SK-N-SH (cell line): Measurements from ENCODE around the gene LIG1. TPM values are rescaled to one million over a fixed set of nuclear protein-coding genes. Genes with fewer than 3 reads are reported as not detected.

Experiments used
- CTCF ChIA-PET: fragments of 300-600, 350-600 bp; formaldehyde crosslinking; extraction: SDS; loops from one replicate; lab custom pipeline; 2021; lab: Yijun Ruan, JAX
- POLR2A ChIA-PET: fragments of 350-600 bp; sonication (Branson Sonifier 250); formaldehyde crosslinking; extraction: SDS; loops from one replicate; lab custom pipeline; 2020; ENCODE audit warnings: antibody characterized with exemption, inconsistent platforms; lab: Yijun Ruan, JAX
- DNase-seq: peaks from one replicate; pipeline ENCODE4 v3.0.0; 2012
- H2AFZ ChIP-seq: fragments of 200-600 bp; sonication (generic); 2 replicates; pipeline ENCODE4 v1.8.1; 2016; ENCODE audit warnings: antibody characterized with exemption, mild to moderate bottlenecking, low read depth
- H3F3A ChIP-seq: fragments of 200-600 bp; sonication (generic); replicated peaks from 2 replicates; pipeline ENCODE3; 2016; ENCODE audit warnings: antibody characterized with exemption, mild to moderate bottlenecking; ENCODE audit not compliant: insufficient read depth
- H3K27ac ChIP-seq, 2 experiments: fragments of 200-500 bp in 1 of 2; fragments of 200-600 bp in 1 of 2; sonication (Bioruptor generic) in 1 of 2; sonication (generic), shearing (Covaris generic) in 1 of 2; 2 replicates each; pipeline versions ENCODE4 v1.5.1 to v1.6.1; 2014 to 2016; ENCODE audit warnings: low read depth in 2 of 2, inconsistent platforms in 1 of 2, low read length in 1 of 2, mild to moderate bottlenecking in 1 of 2, mixed read lengths in 1 of 2
- H3K27me3 ChIP-seq: fragments of 200-600 bp; sonication (generic), shearing (Covaris generic); 2 replicates; pipeline ENCODE4 v1.6.1; 2016; ENCODE audit warnings: mixed run types; ENCODE audit not compliant: insufficient read depth
- H3K36me3 ChIP-seq, 2 experiments: fragments of 200-500 bp in 1 of 2; fragments of 200-600 bp in 1 of 2; sonication (Bioruptor generic) in 1 of 2; sonication (generic) in 1 of 2; replicated peaks in 1 of 2; 2 replicates each; pipeline versions ENCODE3 to v1.5.1; 2014 to 2016; ENCODE audit warnings: low read length in 1 of 2, mild to moderate bottlenecking in 1 of 2; ENCODE audit not compliant: insufficient read depth in 2 of 2, control insufficient read depth in 1 of 2
- H3K4me1 ChIP-seq, 2 experiments: fragments of 200-500 bp in 1 of 2; fragments of 200-600 bp in 1 of 2; sonication (Bioruptor generic) in 1 of 2; sonication (generic), shearing (Covaris generic) in 1 of 2; 2 replicates each; pipeline versions ENCODE4 v1.5.1 to v1.6.1; 2014 to 2016; ENCODE audit warnings: low read depth in 1 of 2, low read length in 1 of 2, mixed run types in 1 of 2; ENCODE audit not compliant: insufficient read depth in 2 of 2, control insufficient read depth in 1 of 2
- H3K4me2 ChIP-seq: fragments of 200-600 bp; sonication (generic), shearing (Covaris generic); 2 replicates; pipeline ENCODE4 v1.6.1; 2017; ENCODE audit warnings: mixed run types
- H3K4me3 ChIP-seq, 2 experiments: fragments of 200-500 bp in 1 of 2; fragments of 200-600 bp in 1 of 2; sonication (Bioruptor generic) in 1 of 2; sonication (generic), shearing (Covaris generic) in 1 of 2; 2 replicates each; pipeline versions ENCODE4 v1.5.1 to v1.8.1; 2014 to 2016; ENCODE audit warnings: low read depth in 2 of 2, inconsistent platforms in 1 of 2, low read length in 1 of 2, mild to moderate bottlenecking in 1 of 2, mixed read lengths in 1 of 2, moderate library complexity in 1 of 2
- H3K79me2 ChIP-seq: fragments of 200-600 bp; sonication (generic); 2 replicates; pipeline ENCODE4 v1.8.1; 2017; ENCODE audit warnings: mild to moderate bottlenecking; ENCODE audit not compliant: insufficient read depth
- H3K9ac ChIP-seq: fragments of 200-600 bp; sonication (generic); 2 replicates; pipeline ENCODE4 v1.6.1; 2017; ENCODE audit warnings: mixed run types
- H3K9me2 ChIP-seq: fragments of 200-600 bp; sonication (generic); 2 replicates; pipeline ENCODE4 v1.6.1; 2017; ENCODE audit warnings: mixed run types
- H3K9me3 ChIP-seq: fragments of 200-600 bp; sonication (generic); 2 replicates; pipeline ENCODE4 v1.6.1; 2017; ENCODE audit warnings: mixed run types, mild to moderate bottlenecking, moderate library complexity
- H4K20me1 ChIP-seq: fragments of 200-600 bp; sonication (generic); 2 replicates; pipeline ENCODE4 v1.6.1; 2017; ENCODE audit warnings: mild to moderate bottlenecking, mixed run types; ENCODE audit not compliant: insufficient read depth
- EZH2phosphoT487 ChIP-seq: fragments of 200-600 bp; sonication (generic); IDR thresholded peaks from 2 replicates; pipeline ENCODE4 v1.6.1; 2017; ENCODE audit warnings: low read depth, mixed run types, mild to moderate bottlenecking, antibody characterized with exemption, moderate library complexity, borderline replicate concordance
- FOXJ3 ChIP-seq: sonication (generic); formaldehyde crosslinking; IDR thresholded peaks from 2 replicates; pipeline ENCODE4 v1.5.1; 2020; ENCODE audit warnings: mild to moderate bottlenecking, missing genetic modification reagents
- FOXM1 ChIP-seq: IDR thresholded peaks from 2 replicates; pipeline ENCODE4 v1.4.0; 2012; ENCODE audit warnings: low read depth, mild to moderate bottlenecking
- IRF3 ChIP-seq: fragments of 150-350 bp; IDR thresholded peaks from 2 replicates; pipeline ENCODE4 v1.6.1; 2016; ENCODE audit warnings: mild to moderate bottlenecking, low read depth, low read length
- POLR2AphosphoS5 ChIP-seq: IDR thresholded peaks from 2 replicates; pipeline ENCODE4 v1.6.1; 2012; ENCODE audit warnings: low read depth, low read length
- RFX5 ChIP-seq: IDR thresholded peaks from 2 replicates; pipeline ENCODE4 v1.6.1; 2012; ENCODE audit warnings: mild to moderate bottlenecking, improper control_type of control experiment, low read length
- SIN3A ChIP-seq: IDR thresholded peaks from 2 replicates; pipeline ENCODE4 v1.6.1; 2012; ENCODE audit warnings: low read depth, mild to moderate bottlenecking, low read length, moderate library complexity, borderline replicate concordance
- SMC3 ChIP-seq: IDR thresholded peaks from 2 replicates; pipeline ENCODE4 v1.6.1; 2012; ENCODE audit warnings: low read depth, low read length, improper control_type of control experiment
- TCF12 ChIP-seq: IDR thresholded peaks from 2 replicates; pipeline ENCODE4 v1.4.0; 2012
- TEAD4 ChIP-seq: IDR thresholded peaks from 2 replicates; pipeline ENCODE4 v1.4.0; 2012; ENCODE audit warnings: mild to moderate bottlenecking, borderline replicate concordance; ENCODE audit not compliant: insufficient read depth
- YY1 ChIP-seq: IDR thresholded peaks from 2 replicates; pipeline ENCODE4 v1.4.0; 2012; ENCODE audit warnings: low read depth, mild to moderate bottlenecking
- ZBTB33 ChIP-seq: IDR thresholded peaks from 2 replicates; pipeline ENCODE4 v1.4.0; 2012; ENCODE audit warnings: low read depth, borderline replicate concordance
- WGBS: methylation state at CpG from one replicate; pipeline ENCODE4 v1.1.6; 2017; ENCODE audit warnings: low lambda C conversion rate; 5-methylcytosine and 5-hydroxymethylcytosine counted together
- polyA plus RNA-seq, 3 experiments: library from polyadenylated mRNA; depleted of rRNA; stranded (reverse); fragments of >200 nt; gene quantifications; 2 replicates each; pipeline ENCODE4 v1.2.3, GENCODE V29; 2012
- TF ChIP-seq, protein P1 (sequence below): IDR thresholded peaks from 2 replicates; pipeline ENCODE4 v1.4.0; 2012; ENCODE audit warnings: low read depth, borderline replicate concordance
- TF ChIP-seq, protein P2 (sequence below): IDR thresholded peaks from 2 replicates; pipeline ENCODE4 v1.6.1; 2012; ENCODE audit warnings: mild to moderate bottlenecking, low read depth, low read length, moderate library complexity

LIG1 gene
- polyA plus RNA-seq, 1 of the 3 experiments (the other 2 are of a cell fraction) = 53.0 TPM

DNA sequence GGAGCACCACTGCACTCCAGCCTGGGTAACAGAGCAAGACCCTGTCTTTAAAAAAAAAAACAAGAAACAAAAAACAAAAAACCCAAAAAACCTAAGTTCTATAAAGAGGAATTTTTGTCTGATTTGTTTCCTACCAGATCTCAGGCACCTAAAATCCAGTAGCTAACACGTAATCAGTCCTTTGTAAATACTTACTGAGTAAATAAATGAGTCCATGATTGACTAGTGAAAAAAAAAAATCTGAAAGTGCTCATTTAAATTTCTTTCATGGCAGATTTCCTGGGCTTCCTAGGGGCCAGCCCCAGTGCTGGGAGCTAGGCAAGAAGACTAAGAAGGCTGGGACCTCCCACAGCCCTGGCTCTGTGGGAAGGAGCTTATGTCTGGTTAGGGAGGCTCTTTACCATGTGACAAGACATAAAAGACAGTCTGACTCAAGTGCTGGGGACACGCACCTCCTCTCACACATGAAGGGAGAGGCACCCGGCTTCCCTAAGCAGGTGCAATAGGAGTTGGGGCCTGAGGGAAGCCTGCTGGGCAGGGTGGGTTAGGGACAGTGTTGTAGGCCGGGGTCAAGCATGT is 22.5 kb downstream of the LIG1 start:
- no peaks in the 10 kb centered on the region for H3F3A ChIP-seq
- no peak overlapping the region for H3K9ac ChIP-seq
- H3K4me3 ChIP-seq = no peak overlapping the region
- no peak for DNase-seq
- TF ChIP-seq FOXJ3 (CRISPR knock-in tag) (no peak), YY1 (no peak), IRF3 (no peak), ZBTB33 (no peak), EZH2phosphoT487 (no peak), FOXM1 (no peak), RFX5 (no peak), TEAD4 (no peak), POLR2AphosphoS5 (no peak), SIN3A (no peak), TCF12 (no peak), SMC3 (no peak)
- TF ChIP-seq, protein P1, sequence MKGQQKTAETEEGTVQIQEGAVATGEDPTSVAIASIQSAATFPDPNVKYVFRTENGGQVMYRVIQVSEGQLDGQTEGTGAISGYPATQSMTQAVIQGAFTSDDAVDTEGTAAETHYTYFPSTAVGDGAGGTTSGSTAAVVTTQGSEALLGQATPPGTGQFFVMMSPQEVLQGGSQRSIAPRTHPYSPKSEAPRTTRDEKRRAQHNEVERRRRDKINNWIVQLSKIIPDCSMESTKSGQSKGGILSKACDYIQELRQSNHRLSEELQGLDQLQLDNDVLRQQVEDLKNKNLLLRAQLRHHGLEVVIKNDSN = no peak
- TF ChIP-seq, protein P2, sequence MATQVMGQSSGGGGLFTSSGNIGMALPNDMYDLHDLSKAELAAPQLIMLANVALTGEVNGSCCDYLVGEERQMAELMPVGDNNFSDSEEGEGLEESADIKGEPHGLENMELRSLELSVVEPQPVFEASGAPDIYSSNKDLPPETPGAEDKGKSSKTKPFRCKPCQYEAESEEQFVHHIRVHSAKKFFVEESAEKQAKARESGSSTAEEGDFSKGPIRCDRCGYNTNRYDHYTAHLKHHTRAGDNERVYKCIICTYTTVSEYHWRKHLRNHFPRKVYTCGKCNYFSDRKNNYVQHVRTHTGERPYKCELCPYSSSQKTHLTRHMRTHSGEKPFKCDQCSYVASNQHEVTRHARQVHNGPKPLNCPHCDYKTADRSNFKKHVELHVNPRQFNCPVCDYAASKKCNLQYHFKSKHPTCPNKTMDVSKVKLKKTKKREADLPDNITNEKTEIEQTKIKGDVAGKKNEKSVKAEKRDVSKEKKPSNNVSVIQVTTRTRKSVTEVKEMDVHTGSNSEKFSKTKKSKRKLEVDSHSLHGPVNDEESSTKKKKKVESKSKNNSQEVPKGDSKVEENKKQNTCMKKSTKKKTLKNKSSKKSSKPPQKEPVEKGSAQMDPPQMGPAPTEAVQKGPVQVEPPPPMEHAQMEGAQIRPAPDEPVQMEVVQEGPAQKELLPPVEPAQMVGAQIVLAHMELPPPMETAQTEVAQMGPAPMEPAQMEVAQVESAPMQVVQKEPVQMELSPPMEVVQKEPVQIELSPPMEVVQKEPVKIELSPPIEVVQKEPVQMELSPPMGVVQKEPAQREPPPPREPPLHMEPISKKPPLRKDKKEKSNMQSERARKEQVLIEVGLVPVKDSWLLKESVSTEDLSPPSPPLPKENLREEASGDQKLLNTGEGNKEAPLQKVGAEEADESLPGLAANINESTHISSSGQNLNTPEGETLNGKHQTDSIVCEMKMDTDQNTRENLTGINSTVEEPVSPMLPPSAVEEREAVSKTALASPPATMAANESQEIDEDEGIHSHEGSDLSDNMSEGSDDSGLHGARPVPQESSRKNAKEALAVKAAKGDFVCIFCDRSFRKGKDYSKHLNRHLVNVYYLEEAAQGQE = no peak
- WGBS = 76% methylated on average over 3 of the region's 4 CpGs
- no peaks in the 10 kb centered on the region for H3K9me2 ChIP-seq
- peaks cover 7 to 8% of the 10 kb centered on the region in 2 experiments for H3K36me3 ChIP-seq
- no peaks in the 10 kb centered on the region for H4K20me1 ChIP-seq
- ChIA-PET CTCF (interaction anchor here (1.7 to 16.3 kb wide), 2 partner anchors 8 to 41 kb away, joined by 3 to 168 read pairs; partner anchors contain the start of gene PLA2G4C), POLR2A (interaction anchor here (0.6 to 0.7 kb wide), 2 partner anchors 18 to 185 kb away, joined by 3 read pairs; no protein-coding TSS in a partner anchor)
- no peaks in the 10 kb centered on the region for H3K79me2 ChIP-seq
- H3K9me3 ChIP-seq = no peaks in the 10 kb centered on the region
- no peaks in the 10 kb centered on the region for H3K27me3 ChIP-seq
- H2AFZ ChIP-seq = no peak overlapping the region
- H3K4me1 ChIP-seq = no peaks in the 10 kb centered on the region
- no peak overlapping the region for H3K27ac ChIP-seq
- H3K4me2 ChIP-seq = no peak overlapping the region
